Loucy (cell line): Measurements from ENCODE around the gene WDR31.

ENCODE experiments used
- H2AFZ ChIP-seq: fragments of 200-600 bp; sonication (generic); 2 replicates; pipeline ENCODE4 v1.6.0; 2016; ENCODE audit warnings: antibody characterized with exemption, mild to moderate bottlenecking, low read length, moderate library complexity
- H3F3A ChIP-seq: fragments of 200-600 bp; 2 replicates; pipeline ENCODE4 v1.6.0; 2016; ENCODE audit warnings: antibody characterized with exemption, low read depth, mild to moderate bottlenecking
- H3K27me3 ChIP-seq: fragments of 200-600 bp; sonication (generic); 2 replicates; pipeline ENCODE4 v1.6.1; 2014; ENCODE audit warnings: low read length, mild to moderate bottlenecking; ENCODE audit not compliant: insufficient read depth, poor library complexity, severe bottlenecking
- H3K36me3 ChIP-seq: fragments of 200-600 bp; sonication (generic); 2 replicates; pipeline ENCODE4 v1.6.1; 2016; ENCODE audit warnings: low read length; ENCODE audit not compliant: insufficient read depth
- H3K4me1 ChIP-seq: fragments of 200-600 bp; sonication (generic); 2 replicates; pipeline ENCODE4 v1.5.1; 2014; ENCODE audit warnings: low read length, mild to moderate bottlenecking; ENCODE audit not compliant: insufficient read depth, poor library complexity, severe bottlenecking
- H3K4me2 ChIP-seq: fragments of 200-600 bp; sonication (generic); 2 replicates; pipeline ENCODE4 v1.6.0; 2014; ENCODE audit warnings: antibody characterized with exemption, low read length, low read depth, mild to moderate bottlenecking; ENCODE audit not compliant: poor library complexity, severe bottlenecking
- H3K4me3 ChIP-seq: fragments of 200-600 bp; sonication (generic); 2 replicates; pipeline ENCODE4 v1.5.1; 2014; ENCODE audit warnings: low read length, mild to moderate bottlenecking, mixed read lengths; ENCODE audit not compliant: poor library complexity, severe bottlenecking
- H3K79me2 ChIP-seq: fragments of 200-600 bp; sonication (generic); 2 replicates; pipeline ENCODE4 v1.6.1; 2014; ENCODE audit warnings: low read length; ENCODE audit not compliant: insufficient read depth
- H3K9ac ChIP-seq: fragments of 200-600 bp; sonication (generic); 2 replicates; pipeline ENCODE4 v1.6.0; 2014; ENCODE audit warnings: mild to moderate bottlenecking, low read depth, low read length, moderate library complexity; ENCODE audit not compliant: poor library complexity, severe bottlenecking
- H3K9me2 ChIP-seq: fragments of 200-600 bp; sonication (generic); replicated peaks from 2 replicates; pipeline ENCODE4 v1.6.1; 2016; ENCODE audit warnings: low read depth, low read length, mixed read lengths
- H3K9me3 ChIP-seq: fragments of 200-600 bp; sonication (generic); 2 replicates; pipeline ENCODE4 v1.6.1; 2014; ENCODE audit warnings: mild to moderate bottlenecking, antibody characterized with exemption, low read length, low read depth; ENCODE audit not compliant: insufficient read depth
- H4K20me1 ChIP-seq: fragments of 200-600 bp; sonication (generic); 2 replicates; pipeline ENCODE4 v1.6.0; 2014; ENCODE audit warnings: antibody characterized with exemption, low read length, mild to moderate bottlenecking; ENCODE audit not compliant: insufficient read depth, poor library complexity, severe bottlenecking
- EZH2phosphoT487 ChIP-seq: fragments of 200-600 bp; IDR thresholded peaks from 2 replicates; pipeline ENCODE4 v1.6.1; 2018; ENCODE audit warnings: antibody characterized with exemption, mild to moderate bottlenecking, moderate library complexity, borderline replicate concordance
- TF ChIP-seq, protein P1 (sequence below): fragments of 200-600 bp; sonication (generic); conservative IDR thresholded peaks from 2 replicates; pipeline ENCODE4 v1.5.1; 2014; ENCODE audit warnings: mild to moderate bottlenecking, antibody characterized with exemption, low read length

The WDR31 gene

DNA sequence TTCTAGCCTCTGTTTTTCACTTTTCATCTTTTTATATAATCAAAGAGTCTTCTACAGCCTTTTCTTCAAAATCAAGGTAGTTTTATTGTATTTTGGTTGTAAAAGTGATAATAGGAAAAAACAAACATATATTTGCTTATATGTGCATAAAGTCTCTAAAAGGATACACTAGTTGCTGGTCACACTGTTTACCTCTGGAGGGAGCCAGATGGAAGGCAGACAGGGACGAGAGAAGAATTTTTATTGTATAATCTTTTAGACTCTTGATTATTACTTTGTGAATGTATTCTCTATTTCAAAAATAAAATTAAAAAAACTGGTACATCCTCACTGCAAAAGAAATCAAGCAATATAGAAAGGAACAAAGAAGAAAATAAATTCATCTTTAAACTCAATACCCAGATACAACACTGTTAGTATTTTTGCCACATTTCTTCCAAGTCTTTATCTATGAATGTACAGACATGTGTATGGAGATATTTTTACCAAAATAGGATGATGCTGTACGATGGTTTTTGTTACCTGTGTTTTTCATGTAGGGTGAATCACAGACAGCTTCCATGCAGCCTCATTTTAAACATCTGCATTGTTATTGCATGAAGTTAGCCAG is 30.8 kb downstream of the WDR31 start:
- TF ChIP-seq EZH2phosphoT487, result no peak
- TF ChIP-seq, protein P1, sequence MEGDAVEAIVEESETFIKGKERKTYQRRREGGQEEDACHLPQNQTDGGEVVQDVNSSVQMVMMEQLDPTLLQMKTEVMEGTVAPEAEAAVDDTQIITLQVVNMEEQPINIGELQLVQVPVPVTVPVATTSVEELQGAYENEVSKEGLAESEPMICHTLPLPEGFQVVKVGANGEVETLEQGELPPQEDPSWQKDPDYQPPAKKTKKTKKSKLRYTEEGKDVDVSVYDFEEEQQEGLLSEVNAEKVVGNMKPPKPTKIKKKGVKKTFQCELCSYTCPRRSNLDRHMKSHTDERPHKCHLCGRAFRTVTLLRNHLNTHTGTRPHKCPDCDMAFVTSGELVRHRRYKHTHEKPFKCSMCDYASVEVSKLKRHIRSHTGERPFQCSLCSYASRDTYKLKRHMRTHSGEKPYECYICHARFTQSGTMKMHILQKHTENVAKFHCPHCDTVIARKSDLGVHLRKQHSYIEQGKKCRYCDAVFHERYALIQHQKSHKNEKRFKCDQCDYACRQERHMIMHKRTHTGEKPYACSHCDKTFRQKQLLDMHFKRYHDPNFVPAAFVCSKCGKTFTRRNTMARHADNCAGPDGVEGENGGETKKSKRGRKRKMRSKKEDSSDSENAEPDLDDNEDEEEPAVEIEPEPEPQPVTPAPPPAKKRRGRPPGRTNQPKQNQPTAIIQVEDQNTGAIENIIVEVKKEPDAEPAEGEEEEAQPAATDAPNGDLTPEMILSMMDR, result peak; percentile 88
- no peak overlapping the region for H2AFZ ChIP-seq
- no peak overlapping the region for H3K4me3 ChIP-seq
- H3K4me2 ChIP-seq, result no peak overlapping the region
- no peaks in the 10 kb centered on the region for H3F3A ChIP-seq
- H3K9me3 ChIP-seq, result no peaks in the 10 kb centered on the region
- H3K4me1 ChIP-seq, result no peaks in the 10 kb centered on the region
- H3K27me3 ChIP-seq, result no peaks in the 10 kb centered on the region
- no peaks in the 10 kb centered on the region for H3K36me3 ChIP-seq
- H4K20me1 ChIP-seq, result no peaks in the 10 kb centered on the region
- no peaks in the 10 kb centered on the region for H3K9me2 ChIP-seq
- H3K9ac ChIP-seq, result no peak overlapping the region
- no peaks in the 10 kb centered on the region for H3K79me2 ChIP-seq

DNA sequence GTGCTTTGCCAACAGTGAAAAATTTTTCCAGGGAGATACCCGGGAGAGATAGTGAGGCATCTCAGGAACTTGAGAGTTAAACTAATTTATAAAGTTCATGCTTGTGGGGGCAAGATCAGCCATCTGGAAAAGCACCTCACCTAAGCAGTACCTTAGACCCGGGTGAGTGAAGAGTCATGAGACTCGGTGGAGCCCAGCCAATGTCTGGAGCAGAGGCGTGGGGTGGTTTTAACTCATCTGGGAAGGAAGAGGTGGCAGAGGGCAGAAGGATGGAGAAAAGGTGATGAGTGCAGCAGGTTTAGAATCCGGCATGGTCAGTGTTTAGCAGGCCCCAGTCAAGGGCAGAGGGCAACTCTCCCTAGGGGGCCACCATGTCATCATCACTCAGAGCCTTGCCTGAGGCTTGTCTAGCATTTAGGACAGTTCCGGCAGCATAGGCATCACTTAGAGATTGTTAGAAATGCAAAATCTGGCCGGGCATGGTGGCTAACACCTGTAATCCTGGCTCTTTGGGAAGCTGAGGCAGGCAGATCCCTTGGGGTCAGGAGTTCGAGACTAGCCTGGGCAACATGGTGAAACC is 32.6 kb downstream of the WDR31 start:
- no peaks in the 10 kb centered on the region for H3K36me3 ChIP-seq
- no peaks in the 10 kb centered on the region for H3K79me2 ChIP-seq
- no peak overlapping the region for H3K9ac ChIP-seq
- no peak for TF ChIP-seq EZH2phosphoT487
- TF ChIP-seq, protein P1, result no peak
- no peaks in the 10 kb centered on the region for H3K27me3 ChIP-seq
- H3K4me2 ChIP-seq, result no peak overlapping the region
- H2AFZ ChIP-seq, result no peak overlapping the region
- H3K9me3 ChIP-seq, result no peaks in the 10 kb centered on the region
- H3K4me1 ChIP-seq, result no peaks in the 10 kb centered on the region
- no peaks in the 10 kb centered on the region for H4K20me1 ChIP-seq
- no peaks in the 10 kb centered on the region for H3F3A ChIP-seq
- H3K4me3 ChIP-seq, result no peak overlapping the region
- no peaks in the 10 kb centered on the region for H3K9me2 ChIP-seq

DNA sequence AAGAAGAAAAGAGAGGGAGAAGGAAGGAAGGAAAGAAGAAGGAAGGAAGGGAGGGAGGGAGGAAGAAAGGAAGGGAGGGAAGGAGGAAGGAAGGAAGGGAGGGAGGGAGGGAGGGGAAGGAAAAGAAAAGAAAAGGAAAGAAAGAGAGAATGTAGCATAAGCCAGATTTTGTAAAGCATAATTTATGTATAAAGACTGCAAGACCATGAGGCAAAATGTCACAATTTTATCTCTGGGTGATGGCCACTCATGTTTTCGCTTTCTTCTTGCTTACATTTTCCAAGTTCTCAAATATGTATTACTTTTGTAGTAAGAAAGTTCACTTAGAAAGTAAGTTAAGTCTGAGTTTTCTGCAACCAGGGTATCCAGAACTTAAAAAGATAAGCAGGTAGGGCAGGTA is 33.5 kb downstream of the WDR31 start:
- H3F3A ChIP-seq, result no peaks in the 10 kb centered on the region
- TF ChIP-seq EZH2phosphoT487, result no peak
- TF ChIP-seq, protein P1, result no peak
- no peaks in the 10 kb centered on the region for H4K20me1 ChIP-seq
- H3K9ac ChIP-seq, result no peak overlapping the region
- H2AFZ ChIP-seq, result no peak overlapping the region
- no peaks in the 10 kb centered on the region for H3K9me3 ChIP-seq
- no peaks in the 10 kb centered on the region for H3K79me2 ChIP-seq
- H3K9me2 ChIP-seq, result no peaks in the 10 kb centered on the region
- H3K4me1 ChIP-seq, result no peaks in the 10 kb centered on the region
- no peaks in the 10 kb centered on the region for H3K27me3 ChIP-seq
- H3K36me3 ChIP-seq, result no peaks in the 10 kb centered on the region
- H3K4me3 ChIP-seq, result no peak overlapping the region
- H3K4me2 ChIP-seq, result no peak overlapping the region
